ENCODE data around the gene CDK16. TPM values are rescaled to one million over a fixed set of nuclear protein-coding genes. Genes with fewer than 3 reads are reported as not detected.

Gene CDK16
- polyA plus RNA-seq, 1 donor (not counting 4 experiments of a cell fraction or from before 2014, with no cell fraction given) = 79.3 TPM

DNA sequence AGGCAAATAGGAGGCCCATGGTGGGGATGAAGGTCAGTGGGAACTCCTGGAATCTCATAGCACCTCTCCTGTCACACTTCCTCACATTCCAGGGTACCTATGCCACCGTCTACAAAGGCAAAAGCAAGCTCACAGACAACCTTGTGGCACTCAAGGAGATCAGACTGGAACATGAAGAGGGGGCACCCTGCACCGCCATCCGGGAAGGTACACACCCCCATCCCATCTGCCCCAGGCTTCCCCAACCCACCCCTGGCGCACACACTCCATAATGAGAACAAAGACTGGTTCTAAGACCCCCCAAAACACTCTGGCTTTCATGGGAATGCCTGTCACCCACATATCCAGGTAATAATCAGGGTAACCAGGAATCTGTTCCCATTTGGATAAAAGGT lies 6.4 kb downstream of the CDK16 start:
- H3K36me3 ChIP-seq (ENCODE audit: control insufficient read depth in 2 of 2, extremely low read depth in 1 of 2, insufficient read depth in 2 of 2, low read length in 2 of 2) = peaks cover 30 to 56% of the 10 kb centered on the region in 2 experiments
- dilution Hi-C loops (cut with MboI; ENCODE audit: extremely low pct_ligation_motif_present, low sequenced_read_pairs) = no loop called here
- TF ChIP-seq EZH2 (IDR thresholded peaks at IDR 0.05; ENCODE audit: low read length) = no peak
- TF ChIP-seq, protein P1, sequence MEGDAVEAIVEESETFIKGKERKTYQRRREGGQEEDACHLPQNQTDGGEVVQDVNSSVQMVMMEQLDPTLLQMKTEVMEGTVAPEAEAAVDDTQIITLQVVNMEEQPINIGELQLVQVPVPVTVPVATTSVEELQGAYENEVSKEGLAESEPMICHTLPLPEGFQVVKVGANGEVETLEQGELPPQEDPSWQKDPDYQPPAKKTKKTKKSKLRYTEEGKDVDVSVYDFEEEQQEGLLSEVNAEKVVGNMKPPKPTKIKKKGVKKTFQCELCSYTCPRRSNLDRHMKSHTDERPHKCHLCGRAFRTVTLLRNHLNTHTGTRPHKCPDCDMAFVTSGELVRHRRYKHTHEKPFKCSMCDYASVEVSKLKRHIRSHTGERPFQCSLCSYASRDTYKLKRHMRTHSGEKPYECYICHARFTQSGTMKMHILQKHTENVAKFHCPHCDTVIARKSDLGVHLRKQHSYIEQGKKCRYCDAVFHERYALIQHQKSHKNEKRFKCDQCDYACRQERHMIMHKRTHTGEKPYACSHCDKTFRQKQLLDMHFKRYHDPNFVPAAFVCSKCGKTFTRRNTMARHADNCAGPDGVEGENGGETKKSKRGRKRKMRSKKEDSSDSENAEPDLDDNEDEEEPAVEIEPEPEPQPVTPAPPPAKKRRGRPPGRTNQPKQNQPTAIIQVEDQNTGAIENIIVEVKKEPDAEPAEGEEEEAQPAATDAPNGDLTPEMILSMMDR (optimal IDR thresholded peaks at IDR 0.05 in 1 of 3, IDR thresholded peaks at IDR 0.05 in 1 of 3, conservative IDR thresholded peaks at IDR 0.05 in 1 of 3; ENCODE audit: extremely low read depth in 1 of 3, insufficient read depth in 2 of 3, low read length in 3 of 3) = no peak

DNA sequence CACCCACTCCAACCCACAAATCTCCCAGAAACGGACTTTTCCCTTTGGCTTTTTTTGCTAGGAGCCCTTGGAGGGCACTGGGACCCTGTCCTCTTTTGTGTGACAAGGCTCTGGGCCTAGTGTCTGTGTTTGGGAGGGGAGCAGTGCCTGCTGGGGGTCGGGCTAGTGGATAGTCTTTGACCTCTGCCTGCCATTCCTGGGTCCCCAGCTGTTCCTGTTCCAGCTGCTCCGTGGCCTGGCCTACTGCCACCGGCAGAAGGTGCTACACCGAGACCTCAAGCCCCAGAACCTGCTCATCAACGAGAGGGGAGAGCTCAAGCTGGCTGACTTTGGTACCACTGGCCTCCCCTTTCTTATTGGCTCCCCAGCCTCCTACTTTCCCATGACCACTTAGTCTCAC lies 7.6 kb downstream of the CDK16 start:
- no peaks in the 10 kb centered on the region for H3K4me1 ChIP-seq (ENCODE audit: control insufficient read depth, extremely low read depth, insufficient read depth, low read length)
- H3K4me2 ChIP-seq (ENCODE audit: control insufficient read depth, extremely low read depth, insufficient read depth, low read depth, low read length) = no peak overlapping the region
- no peak overlapping the region for H3K9ac ChIP-seq (ENCODE audit: control insufficient read depth, extremely low read depth, insufficient read depth, low read length)
- no peak for TF ChIP-seq EZH2 (IDR thresholded peaks at IDR 0.05; ENCODE audit: low read length)
- TF ChIP-seq, protein P1 (optimal IDR thresholded peaks at IDR 0.05 in 1 of 3, IDR thresholded peaks at IDR 0.05 in 1 of 3, conservative IDR thresholded peaks at IDR 0.05 in 1 of 3; ENCODE audit: extremely low read depth in 1 of 3, insufficient read depth in 2 of 3, low read length in 3 of 3) = no peak
- no peak overlapping the region for H3K4me3 ChIP-seq (ENCODE audit: control insufficient read depth in 2 of 3, extremely low read depth in 1 of 3, insufficient read depth in 2 of 3, low read depth in 1 of 3, low read length in 3 of 3)
- no peak for FAIRE-seq
- no peak overlapping the region for H2AFZ ChIP-seq (ENCODE audit: control insufficient read depth, low read length)
- peaks cover 30 to 50% of the 10 kb centered on the region in 2 experiments for H3K36me3 ChIP-seq (ENCODE audit: control insufficient read depth in 2 of 2, extremely low read depth in 1 of 2, insufficient read depth in 2 of 2, low read length in 2 of 2)
- H4K20me1 ChIP-seq (ENCODE audit: control insufficient read depth, extremely low read depth, insufficient read depth, low read length) = peaks cover 4% of the 10 kb centered on the region
- no peak for DNase-seq (ENCODE audit: low read depth, low spot score)
- no peaks in the 10 kb centered on the region for H3K27me3 ChIP-seq (ENCODE audit: control insufficient read depth, extremely low read depth, insufficient read depth, low read length)
- no peaks in the 10 kb centered on the region for H3K9me3 ChIP-seq (ENCODE audit: control insufficient read depth, low read depth, low read length)
- peaks cover 17% of the 10 kb centered on the region for H3K79me2 ChIP-seq (ENCODE audit: control insufficient read depth, insufficient read depth, low read length)
- no peaks in the 10 kb centered on the region for H3K9me1 ChIP-seq (ENCODE audit: control insufficient read depth, extremely low read depth, insufficient read depth, low read length)
- no peak overlapping the region for H3K27ac ChIP-seq (ENCODE audit: control insufficient read depth, insufficient read depth, low read length)
- dilution Hi-C loops (cut with MboI; ENCODE audit: extremely low pct_ligation_motif_present, low sequenced_read_pairs) = no loop called here

More for the DNA sequence above, 6.4 kb downstream of the CDK16 start:
- H2AFZ ChIP-seq (ENCODE audit: control insufficient read depth, low read length) = no peak overlapping the region
- H3K4me2 ChIP-seq (ENCODE audit: control insufficient read depth, extremely low read depth, insufficient read depth, low read depth, low read length) = no peak overlapping the region
- FAIRE-seq (no peak), DNase-seq (ENCODE audit: low read depth, low spot score) (no peak)
- H3K4me1 ChIP-seq (ENCODE audit: control insufficient read depth, extremely low read depth, insufficient read depth, low read length) = peaks cover 8% of the 10 kb centered on the region
- H3K27me3 ChIP-seq (ENCODE audit: control insufficient read depth, extremely low read depth, insufficient read depth, low read length) = no peaks in the 10 kb centered on the region
- H3K9me3 ChIP-seq (ENCODE audit: control insufficient read depth, low read depth, low read length) = no peaks in the 10 kb centered on the region
- no peak overlapping the region for H3K9ac ChIP-seq (ENCODE audit: control insufficient read depth, extremely low read depth, insufficient read depth, low read length)
- no peaks in the 10 kb centered on the region for H3K9me1 ChIP-seq (ENCODE audit: control insufficient read depth, extremely low read depth, insufficient read depth, low read length)
- no peak overlapping the region for H3K27ac ChIP-seq (ENCODE audit: control insufficient read depth, insufficient read depth, low read length)
- peaks cover 29% of the 10 kb centered on the region for H3K79me2 ChIP-seq (ENCODE audit: control insufficient read depth, insufficient read depth, low read length)
- no peak overlapping the region for H3K4me3 ChIP-seq (ENCODE audit: control insufficient read depth in 2 of 3, extremely low read depth in 1 of 3, insufficient read depth in 2 of 3, low read depth in 1 of 3, low read length in 3 of 3)
- peaks cover 11% of the 10 kb centered on the region for H4K20me1 ChIP-seq (ENCODE audit: control insufficient read depth, extremely low read depth, insufficient read depth, low read length)

Measured in keratinocyte (primary cell).